VCaP (cell line): ENCODE measurements around the gene SSBP2.

Experiments
- H3K27ac ChIP-seq: fragments of 450-650 bp; 2 replicates; pipeline ENCODE4 v1.5.1; 2017
- TF ChIP-seq, protein P1 (sequence below): fragments of 450-650 bp; conservative IDR thresholded peaks from 2 replicates; pipeline ENCODE4 v1.5.1; 2017; ENCODE audit warnings: mild to moderate bottlenecking, moderate library complexity

The SSBP2 gene

DNA sequence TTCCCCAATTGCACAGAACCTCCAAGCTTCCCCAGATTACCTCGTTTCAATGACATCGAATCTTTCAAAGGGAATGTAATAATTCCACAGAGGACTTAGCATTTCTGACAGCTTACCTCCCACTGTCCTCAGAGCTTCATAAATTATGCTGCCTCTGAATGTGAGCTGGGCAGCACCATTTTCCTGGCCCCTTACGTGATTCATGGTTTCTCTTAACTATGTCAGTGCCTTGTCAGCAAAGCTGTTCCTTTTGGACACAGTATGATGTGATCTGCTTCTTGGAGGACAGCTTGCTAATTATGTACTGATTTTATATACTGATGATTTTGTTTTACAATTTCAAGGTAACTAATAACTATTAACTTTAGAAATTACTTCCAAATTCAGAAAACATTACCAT, 27.7 kb upstream of the SSBP2 start:
- H3K27ac ChIP-seq: peak overlapping the region; percentile 57
- TF ChIP-seq, protein P1, sequence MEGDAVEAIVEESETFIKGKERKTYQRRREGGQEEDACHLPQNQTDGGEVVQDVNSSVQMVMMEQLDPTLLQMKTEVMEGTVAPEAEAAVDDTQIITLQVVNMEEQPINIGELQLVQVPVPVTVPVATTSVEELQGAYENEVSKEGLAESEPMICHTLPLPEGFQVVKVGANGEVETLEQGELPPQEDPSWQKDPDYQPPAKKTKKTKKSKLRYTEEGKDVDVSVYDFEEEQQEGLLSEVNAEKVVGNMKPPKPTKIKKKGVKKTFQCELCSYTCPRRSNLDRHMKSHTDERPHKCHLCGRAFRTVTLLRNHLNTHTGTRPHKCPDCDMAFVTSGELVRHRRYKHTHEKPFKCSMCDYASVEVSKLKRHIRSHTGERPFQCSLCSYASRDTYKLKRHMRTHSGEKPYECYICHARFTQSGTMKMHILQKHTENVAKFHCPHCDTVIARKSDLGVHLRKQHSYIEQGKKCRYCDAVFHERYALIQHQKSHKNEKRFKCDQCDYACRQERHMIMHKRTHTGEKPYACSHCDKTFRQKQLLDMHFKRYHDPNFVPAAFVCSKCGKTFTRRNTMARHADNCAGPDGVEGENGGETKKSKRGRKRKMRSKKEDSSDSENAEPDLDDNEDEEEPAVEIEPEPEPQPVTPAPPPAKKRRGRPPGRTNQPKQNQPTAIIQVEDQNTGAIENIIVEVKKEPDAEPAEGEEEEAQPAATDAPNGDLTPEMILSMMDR: no peak

- no peak overlapping the region for H3K27ac ChIP-seq
- TF ChIP-seq, protein P1: no peak
Measured at GRCh38 chr5:81776258-81776657, 25.4 kb upstream of the SSBP2 start.

- TF ChIP-seq, protein P1: no peak
- H3K27ac ChIP-seq: no peak overlapping the region
Measured at GRCh38 chr5:81774374-81774773, 23.5 kb upstream of the SSBP2 start.

DNA sequence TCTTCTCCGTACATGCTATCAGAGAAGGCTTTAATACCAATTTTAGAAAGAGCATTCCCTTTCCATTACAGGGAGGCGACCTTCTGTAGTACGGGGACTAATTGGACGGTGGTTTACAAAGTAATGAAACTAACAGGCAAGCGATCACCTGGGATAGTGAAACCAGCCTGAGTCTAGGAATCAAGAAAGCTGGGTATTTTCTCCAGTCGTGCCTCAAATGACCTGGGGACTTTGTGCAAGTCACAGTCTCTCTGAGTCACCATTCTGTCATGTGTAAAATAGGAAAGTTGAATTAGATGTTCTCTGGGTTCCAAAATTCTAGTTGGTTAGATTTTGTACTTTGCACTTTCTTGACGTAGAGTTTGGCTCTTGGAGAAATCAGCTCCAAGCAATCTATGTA, 22.7 kb upstream of the SSBP2 start:
- no peak overlapping the region for H3K27ac ChIP-seq
- TF ChIP-seq, protein P1: no peak

GRCh38 chr5:81773161-81773560, 22.3 kb upstream of the SSBP2 start:
- TF ChIP-seq, protein P1: no peak
- H3K27ac ChIP-seq: no peak overlapping the region

- TF ChIP-seq, protein P1: no peak
- no peak overlapping the region for H3K27ac ChIP-seq
Measured at GRCh38 chr5:81772488-81772887, 21.6 kb upstream of the SSBP2 start.

GRCh38 chr5:81768935-81769452, 18.1 kb upstream of the SSBP2 start:
- TF ChIP-seq, protein P1: no peak
- H3K27ac ChIP-seq: no peak overlapping the region
